GM19455 (cell line): Measurements from ENCODE around the gene FOXJ1.

Experiments used
- ATAC-seq: cut with Tn5 transposase; IDR thresholded peaks from one replicate; pipeline ENCODE4 v1.9.1; 2021; ENCODE audit not compliant: unreplicated experiment

Gene FOXJ1

GRCh38 chr17:76142585-76143041 lies 1.6 kb upstream of the FOXJ1 start:
- no peak for ATAC-seq

- no peak for ATAC-seq
Measured at GRCh38 chr17:76142039-76142584, 1.1 kb upstream of the FOXJ1 start.

- ATAC-seq: no peak
Measured at GRCh38 chr17:76140661-76141211, 309 bp downstream of the FOXJ1 start.

- no peak for ATAC-seq
Measured at GRCh38 chr17:76139801-76140660, 1.0 kb downstream of the FOXJ1 start.

- no peak for ATAC-seq
Measured at GRCh38 chr17:76138896-76139752, 1.9 kb downstream of the FOXJ1 start.

GRCh38 chr17:76138234-76138895 lies 2.7 kb downstream of the FOXJ1 start:
- ATAC-seq: no peak

- ATAC-seq: no peak
Measured at GRCh38 chr17:76137351-76138233, 3.5 kb downstream of the FOXJ1 start.

- no peak for ATAC-seq
Measured at GRCh38 chr17:76137001-76137350, 4.1 kb downstream of the FOXJ1 start.

- no peak for ATAC-seq
Measured at GRCh38 chr17:76136276-76137000, 4.6 kb downstream of the FOXJ1 start.

- ATAC-seq: no peak
Measured at GRCh38 chr17:76135810-76136188, 5.2 kb downstream of the FOXJ1 start.

- no peak for ATAC-seq
Measured at GRCh38 chr17:76134911-76135809, 5.9 kb downstream of the FOXJ1 start.

GRCh38 chr17:76132574-76133338 lies 8.3 kb downstream of the FOXJ1 start:
- no peak for ATAC-seq

GRCh38 chr17:76131692-76132573 lies 9.1 kb downstream of the FOXJ1 start:
- ATAC-seq: no peak

- no peak for ATAC-seq
Measured at GRCh38 chr17:76131051-76131691, 9.9 kb downstream of the FOXJ1 start.

GRCh38 chr17:76130473-76130872 lies 10.6 kb downstream of the FOXJ1 start:
- ATAC-seq: no peak

- ATAC-seq: no peak
Measured at GRCh38 chr17:76125922-76126321, 15.1 kb downstream of the FOXJ1 start.
